Endodermal cell (in vitro differentiated cells): ENCODE data around the gene PRPH. TPM values are rescaled to one million over a fixed set of nuclear protein-coding genes. Genes with fewer than 3 reads are reported as not detected.
A peak's percentile ranks its signal among the peaks of the same experiment; 100 is the strongest.
"Not testable (repeated sequence)": the region's sequence is repeated elsewhere in the genome, so short reads cannot be mapped to it uniquely, and the experiment has no call there.

Experiments
- DNase-seq: peaks from one replicate; pipeline ENCODE4 v3.0.0-alpha.2; 2017
- H3K27ac ChIP-seq: 2 replicates; pipeline ENCODE4 v1.5.1; 2013; ENCODE audit warnings: mild to moderate bottlenecking, low read depth, low read length, moderate library complexity
- H3K27me3 ChIP-seq: 2 replicates; pipeline ENCODE4 v1.6.1; 2013; ENCODE audit warnings: mild to moderate bottlenecking, low read length, moderate library complexity; ENCODE audit not compliant: insufficient read depth, control insufficient read depth, poor library complexity, severe bottlenecking
- H3K36me3 ChIP-seq: 2 replicates; pipeline ENCODE4 v1.7.0; 2013; ENCODE audit warnings: mild to moderate bottlenecking, low read length, moderate library complexity; ENCODE audit not compliant: control insufficient read depth, insufficient read depth
- H3K4me1 ChIP-seq: one replicate; pipeline ENCODE4 v1.7.0; 2013; ENCODE audit warnings: low read length; ENCODE audit not compliant: control insufficient read depth, insufficient read depth
- H3K4me3 ChIP-seq: 2 replicates; pipeline ENCODE4 v1.5.1; 2013; ENCODE audit warnings: mild to moderate bottlenecking, low read length, moderate library complexity
- H3K9ac ChIP-seq: 2 replicates; pipeline ENCODE4 v1.6.1; 2013; ENCODE audit warnings: mild to moderate bottlenecking, low read length, moderate library complexity; ENCODE audit not compliant: poor library complexity, severe bottlenecking; ENCODE audit errors: extremely low read depth
- H3K9me3 ChIP-seq: 2 replicates; pipeline ENCODE4 v1.6.1; 2013; ENCODE audit warnings: mild to moderate bottlenecking, low read length, moderate library complexity; ENCODE audit not compliant: control insufficient read depth
- H3K27ac Mint-ChIP-seq: 2 replicates; pipeline ENCODE4 v1.8.0; 2020; ENCODE audit warnings: mixed read lengths
- H3K27me3 Mint-ChIP-seq: 2 replicates; pipeline ENCODE4 v1.8.0; 2021; ENCODE audit warnings: mild to moderate bottlenecking, mixed read lengths; ENCODE audit not compliant: insufficient read depth
- H3K36me3 Mint-ChIP-seq: 2 replicates; pipeline ENCODE4 v1.8.0; 2020; ENCODE audit warnings: low read depth, mixed read lengths
- H3K4me1 Mint-ChIP-seq: 2 replicates; pipeline ENCODE4 v1.8.0; 2020; ENCODE audit warnings: mixed read lengths
- H3K4me3 Mint-ChIP-seq: 2 replicates; pipeline ENCODE4 v1.8.0; 2020; ENCODE audit warnings: mild to moderate bottlenecking, moderate library complexity, mixed read lengths
- H3K9me3 Mint-ChIP-seq: 2 replicates; pipeline ENCODE4 v1.8.0; 2020; ENCODE audit warnings: mild to moderate bottlenecking, mixed read lengths
- WGBS, 2 experiments: methylation state at CpG; one replicate each; pipeline versions ENCODE4 v1.1.5 to v1.1.7; 2013; ENCODE audit warnings: missing lambda C conversion rate in 2 of 2, mixed read lengths in 1 of 2; ENCODE audit not compliant: insufficient coverage in 1 of 2, insufficient read length in 1 of 2; 5-methylcytosine and 5-hydroxymethylcytosine counted together
- total RNA-seq, 2 donors: library from RNA; stranded (reverse); fragmentation: NEBNext Ultra II Directional in 1 of 2; extraction: Animal tissue kit (Norgen Biotek cat#: 25700) in 1 of 2; gene quantifications; 2 replicates in 1 of 2; 3 replicates in 1 of 2; pipeline ENCODE4 v1.2.1, GENCODE V29; 2021
- TF ChIP-seq, protein P1 (sequence below): fragments of 200-600 bp; sonication (generic); conservative IDR thresholded peaks from 2 replicates; pipeline ENCODE4 v1.5.0; 2021; ENCODE audit warnings: antibody characterized with exemption, mild to moderate bottlenecking

PRPH gene
- total RNA-seq, 2 donors from 2014 or later: 0.42 to 0.51 TPM

GRCh38 chr12:49255857-49256637 lies 38.9 kb upstream of the PRPH start:
- no peak for DNase-seq
- H3K4me3 Mint-ChIP-seq: no peak overlapping the region
- no peak overlapping the region for H3K27ac Mint-ChIP-seq
- Histone ChIP-seq H3K9me3 (no peaks in the 10 kb centered on the region), H3K4me1 (peaks cover 3% of the 10 kb centered on the region), H3K9ac (no peak overlapping the region), H3K36me3 (no peaks in the 10 kb centered on the region), H3K4me3 (no peak overlapping the region), H3K27ac (no peak overlapping the region), H3K27me3 (no peaks in the 10 kb centered on the region)
- H3K4me1 Mint-ChIP-seq: peaks cover 9% of the 10 kb centered on the region
- TF ChIP-seq, protein P1, sequence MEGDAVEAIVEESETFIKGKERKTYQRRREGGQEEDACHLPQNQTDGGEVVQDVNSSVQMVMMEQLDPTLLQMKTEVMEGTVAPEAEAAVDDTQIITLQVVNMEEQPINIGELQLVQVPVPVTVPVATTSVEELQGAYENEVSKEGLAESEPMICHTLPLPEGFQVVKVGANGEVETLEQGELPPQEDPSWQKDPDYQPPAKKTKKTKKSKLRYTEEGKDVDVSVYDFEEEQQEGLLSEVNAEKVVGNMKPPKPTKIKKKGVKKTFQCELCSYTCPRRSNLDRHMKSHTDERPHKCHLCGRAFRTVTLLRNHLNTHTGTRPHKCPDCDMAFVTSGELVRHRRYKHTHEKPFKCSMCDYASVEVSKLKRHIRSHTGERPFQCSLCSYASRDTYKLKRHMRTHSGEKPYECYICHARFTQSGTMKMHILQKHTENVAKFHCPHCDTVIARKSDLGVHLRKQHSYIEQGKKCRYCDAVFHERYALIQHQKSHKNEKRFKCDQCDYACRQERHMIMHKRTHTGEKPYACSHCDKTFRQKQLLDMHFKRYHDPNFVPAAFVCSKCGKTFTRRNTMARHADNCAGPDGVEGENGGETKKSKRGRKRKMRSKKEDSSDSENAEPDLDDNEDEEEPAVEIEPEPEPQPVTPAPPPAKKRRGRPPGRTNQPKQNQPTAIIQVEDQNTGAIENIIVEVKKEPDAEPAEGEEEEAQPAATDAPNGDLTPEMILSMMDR: no peak
- WGBS, 2 experiments: 91 to 92% methylated on average over 7 to 10 of the region's 11 CpGs
- no peaks in the 10 kb centered on the region for H3K27me3 Mint-ChIP-seq
- H3K9me3 Mint-ChIP-seq: no peaks in the 10 kb centered on the region
- peaks cover 5% of the 10 kb centered on the region for H3K36me3 Mint-ChIP-seq

GRCh38 chr12:49257508-49258184 lies 37.3 kb upstream of the PRPH start:
- H3K4me1 ChIP-seq, H3K27me3 ChIP-seq, H3K36me3 Mint-ChIP-seq, H3K9me3 Mint-ChIP-seq, H3K9me3 ChIP-seq, H3K27me3 Mint-ChIP-seq, H3K27ac Mint-ChIP-seq, H3K9ac ChIP-seq, H3K4me3 Mint-ChIP-seq, H3K4me1 Mint-ChIP-seq, DNase-seq, H3K4me3 ChIP-seq, H3K36me3 ChIP-seq, H3K27ac ChIP-seq: not testable (repeated sequence)
- 95 to 99% methylated on average over 8 to 10 of the region's 10 CpGs for WGBS, 2 experiments

- H3K4me1 ChIP-seq: peaks cover 3% of the 10 kb centered on the region
- H3K9ac ChIP-seq: no peak overlapping the region
- Mint-ChIP-seq H3K9me3 (no peaks in the 10 kb centered on the region), H3K4me1 (peaks cover 9% of the 10 kb centered on the region), H3K27me3 (no peaks in the 10 kb centered on the region), H3K4me3 (no peak overlapping the region), H3K27ac (peak overlapping the region; percentile 49), H3K36me3 (peaks cover 4% of the 10 kb centered on the region)
- no peak for DNase-seq
- H3K27me3 ChIP-seq: no peaks in the 10 kb centered on the region
- H3K9me3 ChIP-seq: no peaks in the 10 kb centered on the region
- TF ChIP-seq, protein P1: no peak
- H3K36me3 ChIP-seq: no peaks in the 10 kb centered on the region
- 92 to 100% methylated on average over 2 to 4 of the region's 4 CpGs for WGBS, 2 experiments
- H3K4me3 ChIP-seq: no peak overlapping the region
- no peak overlapping the region for H3K27ac ChIP-seq
These were observed 35.5 kb upstream of the PRPH start for GRCh38 chr12:49259452-49259851.
